ENCODE results near the gene ENOPH1.

The ENOPH1 gene

GRCh38 chr4:82489076-82489475 is 58.7 kb downstream of the ENOPH1 start:
- no peak for TF ChIP-seq CTCF (IDR thresholded peaks at IDR 0.05; ENCODE audit: low read depth, low read length)

GRCh38 chr4:82489987-82490386 is 59.6 kb downstream of the ENOPH1 start:
- no peak for TF ChIP-seq CTCF (IDR thresholded peaks at IDR 0.05; ENCODE audit: low read depth, low read length)

More at GRCh38 chr4:82489076-82489475, 58.7 kb downstream of the ENOPH1 start:
- H3K4me3 ChIP-seq (ENCODE audit: low read depth, low read length): no peak overlapping the region

GRCh38 chr4:82491251-82491960 is 61.0 kb downstream of the ENOPH1 start:
- H3K4me3 ChIP-seq (ENCODE audit: low read depth, low read length): no peak overlapping the region
- TF ChIP-seq CTCF (IDR thresholded peaks at IDR 0.05; ENCODE audit: low read depth, low read length): no peak

More at GRCh38 chr4:82489987-82490386, 59.6 kb downstream of the ENOPH1 start:
- H3K4me3 ChIP-seq (ENCODE audit: low read depth, low read length): no peak overlapping the region

GRCh38 chr4:82493721-82494425 is 63.5 kb downstream of the ENOPH1 start:
- no peak overlapping the region for H3K4me3 ChIP-seq (ENCODE audit: low read depth, low read length)
- no peak for TF ChIP-seq CTCF (IDR thresholded peaks at IDR 0.05; ENCODE audit: low read depth, low read length)

GRCh38 chr4:82495666-82496065 is 65.3 kb downstream of the ENOPH1 start:
- TF ChIP-seq CTCF (IDR thresholded peaks at IDR 0.05; ENCODE audit: low read depth, low read length): no peak

GRCh38 chr4:82496349-82496748 is 66.0 kb downstream of the ENOPH1 start:
- TF ChIP-seq CTCF (IDR thresholded peaks at IDR 0.05; ENCODE audit: low read depth, low read length): no peak
- H3K4me3 ChIP-seq (ENCODE audit: low read depth, low read length): no peak overlapping the region

More at GRCh38 chr4:82495666-82496065, 65.3 kb downstream of the ENOPH1 start:
- H3K4me3 ChIP-seq (ENCODE audit: low read depth, low read length): no peak overlapping the region
